ENCODE results near the gene SH3RF1.

SH3RF1 gene

DNA sequence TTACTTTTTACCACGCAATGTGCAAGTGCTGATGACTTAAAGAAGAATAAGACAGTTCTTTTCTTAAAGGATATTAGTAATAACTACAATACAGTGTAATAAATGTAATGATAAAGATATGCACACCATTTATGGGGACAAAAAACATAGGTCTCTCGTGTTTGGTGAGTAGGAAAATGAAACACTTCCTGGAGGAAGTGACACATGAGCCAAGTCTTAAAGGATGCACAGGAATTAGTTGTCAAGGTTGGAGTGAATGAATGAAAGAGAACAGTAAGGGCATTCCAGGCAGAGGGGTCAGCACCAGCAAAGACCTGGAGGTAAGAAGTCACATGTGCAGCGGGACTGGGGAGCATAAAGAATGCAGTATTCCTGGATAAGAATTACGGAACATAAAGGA lies 112.7 kb downstream of the SH3RF1 start:
- TF ChIP-seq, protein P1, sequence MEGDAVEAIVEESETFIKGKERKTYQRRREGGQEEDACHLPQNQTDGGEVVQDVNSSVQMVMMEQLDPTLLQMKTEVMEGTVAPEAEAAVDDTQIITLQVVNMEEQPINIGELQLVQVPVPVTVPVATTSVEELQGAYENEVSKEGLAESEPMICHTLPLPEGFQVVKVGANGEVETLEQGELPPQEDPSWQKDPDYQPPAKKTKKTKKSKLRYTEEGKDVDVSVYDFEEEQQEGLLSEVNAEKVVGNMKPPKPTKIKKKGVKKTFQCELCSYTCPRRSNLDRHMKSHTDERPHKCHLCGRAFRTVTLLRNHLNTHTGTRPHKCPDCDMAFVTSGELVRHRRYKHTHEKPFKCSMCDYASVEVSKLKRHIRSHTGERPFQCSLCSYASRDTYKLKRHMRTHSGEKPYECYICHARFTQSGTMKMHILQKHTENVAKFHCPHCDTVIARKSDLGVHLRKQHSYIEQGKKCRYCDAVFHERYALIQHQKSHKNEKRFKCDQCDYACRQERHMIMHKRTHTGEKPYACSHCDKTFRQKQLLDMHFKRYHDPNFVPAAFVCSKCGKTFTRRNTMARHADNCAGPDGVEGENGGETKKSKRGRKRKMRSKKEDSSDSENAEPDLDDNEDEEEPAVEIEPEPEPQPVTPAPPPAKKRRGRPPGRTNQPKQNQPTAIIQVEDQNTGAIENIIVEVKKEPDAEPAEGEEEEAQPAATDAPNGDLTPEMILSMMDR (IDR thresholded peaks at IDR 0.05; ENCODE audit: control insufficient read depth, extremely low read depth, insufficient read depth): no peak
- no peak overlapping the region for H3K4me3 ChIP-seq (ENCODE audit: low read depth, low read length)
- DNase-seq (ENCODE audit: low read depth): no peak

DNA sequence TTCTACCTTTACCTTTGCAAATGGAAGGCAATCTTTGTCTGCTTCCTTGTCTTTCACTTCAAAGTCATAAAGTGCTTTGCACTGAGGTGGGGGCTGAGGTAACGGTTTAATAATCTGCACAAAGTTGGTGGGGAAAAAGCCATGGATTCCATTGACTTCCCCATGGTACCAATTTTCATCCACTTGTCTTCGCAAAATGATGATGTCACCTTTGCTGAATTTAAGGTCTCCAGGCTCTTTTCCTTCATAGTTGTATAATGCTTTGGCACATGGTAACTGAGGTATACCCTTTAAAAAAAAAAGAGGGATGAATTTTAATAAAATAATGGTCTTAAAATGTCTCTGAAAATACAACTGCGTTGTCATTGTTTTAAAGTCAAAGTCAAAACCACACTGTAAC lies 114.4 kb downstream of the SH3RF1 start:
- TF ChIP-seq, protein P1 (IDR thresholded peaks at IDR 0.05; ENCODE audit: control insufficient read depth, extremely low read depth, insufficient read depth): no peak
- H3K4me3 ChIP-seq (ENCODE audit: low read depth, low read length): no peak overlapping the region
- DNase-seq (ENCODE audit: low read depth): no peak

DNA sequence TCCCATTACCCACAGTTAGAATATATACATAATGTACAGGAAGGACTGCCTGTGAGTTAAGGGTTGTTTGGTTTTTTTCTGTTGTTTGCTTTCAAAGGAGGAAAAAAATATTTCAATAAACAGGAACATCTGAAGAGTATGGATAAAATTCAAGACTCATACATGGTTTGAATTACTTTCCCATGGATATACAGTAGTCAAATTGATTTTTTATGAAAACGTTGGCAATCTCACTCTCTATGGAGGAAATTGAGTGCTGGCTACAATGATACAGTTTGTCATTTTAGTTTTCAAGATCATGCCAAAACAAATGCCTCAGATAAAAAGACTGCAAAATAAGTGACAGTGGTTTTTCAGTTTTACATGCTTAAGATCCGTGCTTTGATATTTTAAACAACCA lies 116.6 kb downstream of the SH3RF1 start:
- H3K4me3 ChIP-seq (ENCODE audit: low read depth, low read length): no peak overlapping the region
- TF ChIP-seq, protein P1 (IDR thresholded peaks at IDR 0.05; ENCODE audit: control insufficient read depth, extremely low read depth, insufficient read depth): no peak
- no peak for DNase-seq (ENCODE audit: low read depth)

DNA sequence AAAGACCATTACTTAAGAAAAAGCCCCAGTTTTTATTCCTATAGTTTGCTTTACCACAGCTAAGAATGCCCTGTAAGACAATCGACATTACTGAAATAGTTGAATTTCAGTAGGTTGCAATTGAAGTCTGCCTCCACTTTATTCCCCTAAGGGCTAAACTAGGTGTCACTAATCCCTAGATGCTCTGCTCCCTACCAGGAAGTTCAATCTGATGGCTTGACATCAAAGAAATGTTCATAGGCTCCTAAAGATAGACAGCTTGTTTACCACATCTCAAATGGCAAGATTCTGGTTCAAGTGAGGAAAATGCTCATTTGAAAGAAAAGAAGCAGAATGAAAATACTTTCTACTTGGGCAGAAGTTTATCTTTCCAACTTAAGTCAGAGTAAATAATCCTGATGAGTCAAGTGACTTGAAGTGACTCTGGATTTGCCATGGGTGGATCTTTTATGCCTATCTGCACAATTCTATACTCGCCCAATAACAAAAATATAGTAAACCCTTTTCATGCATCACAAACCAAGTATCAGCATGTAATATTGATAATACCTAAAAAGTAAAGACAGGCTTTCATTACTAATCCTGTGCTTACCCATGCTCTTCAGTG lies 117.2 kb downstream of the SH3RF1 start:
- DNase-seq (ENCODE audit: low read depth): no peak
- no peak overlapping the region for H3K4me3 ChIP-seq (ENCODE audit: low read depth, low read length)
- TF ChIP-seq, protein P1 (IDR thresholded peaks at IDR 0.05; ENCODE audit: control insufficient read depth, extremely low read depth, insufficient read depth): no peak

DNA sequence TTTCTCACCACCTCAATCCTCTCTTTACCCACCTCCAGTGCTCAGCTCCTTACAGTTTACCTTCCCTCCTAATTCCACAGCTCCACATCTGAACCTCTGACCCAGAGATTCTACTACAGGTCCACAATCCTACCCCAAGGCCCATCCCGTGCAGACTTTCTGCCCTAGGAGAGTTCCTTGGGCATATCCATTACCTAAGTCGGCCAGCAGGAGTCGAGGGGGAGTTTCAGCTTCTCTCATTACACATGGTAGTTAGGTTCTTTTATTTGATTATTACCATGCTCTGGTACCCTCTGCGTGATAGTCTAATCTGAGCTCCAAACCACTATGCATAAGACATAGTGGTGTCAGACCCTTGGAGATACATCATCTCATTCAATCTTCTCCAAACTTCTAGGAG lies 117.9 kb downstream of the SH3RF1 start:
- TF ChIP-seq, protein P1 (IDR thresholded peaks at IDR 0.05; ENCODE audit: control insufficient read depth, extremely low read depth, insufficient read depth): no peak
- no peak overlapping the region for H3K4me3 ChIP-seq (ENCODE audit: low read depth, low read length)
- no peak for DNase-seq (ENCODE audit: low read depth)

DNA sequence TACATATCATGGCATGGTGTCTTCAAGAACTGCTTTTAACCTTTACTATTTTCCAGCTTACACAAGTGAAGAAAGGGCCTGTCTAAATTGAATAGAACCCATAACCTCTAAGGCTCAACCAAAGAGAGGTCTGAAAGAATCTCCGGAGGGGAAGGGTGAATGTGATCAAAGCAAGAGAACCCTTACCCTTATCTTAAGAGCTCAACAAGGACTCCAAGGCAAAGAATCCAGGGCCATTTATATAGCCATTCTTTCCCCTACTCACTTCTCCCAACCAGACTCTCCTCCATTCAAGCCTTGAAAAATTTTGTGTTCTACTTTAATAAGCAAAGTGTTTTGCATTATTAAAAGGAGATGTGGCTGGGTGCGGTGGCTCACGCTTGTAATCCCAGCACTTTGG lies 118.7 kb downstream of the SH3RF1 start:
- no peak for DNase-seq (ENCODE audit: low read depth)
- no peak overlapping the region for H3K4me3 ChIP-seq (ENCODE audit: low read depth, low read length)
- TF ChIP-seq, protein P1 (IDR thresholded peaks at IDR 0.05; ENCODE audit: control insufficient read depth, extremely low read depth, insufficient read depth): no peak

DNA sequence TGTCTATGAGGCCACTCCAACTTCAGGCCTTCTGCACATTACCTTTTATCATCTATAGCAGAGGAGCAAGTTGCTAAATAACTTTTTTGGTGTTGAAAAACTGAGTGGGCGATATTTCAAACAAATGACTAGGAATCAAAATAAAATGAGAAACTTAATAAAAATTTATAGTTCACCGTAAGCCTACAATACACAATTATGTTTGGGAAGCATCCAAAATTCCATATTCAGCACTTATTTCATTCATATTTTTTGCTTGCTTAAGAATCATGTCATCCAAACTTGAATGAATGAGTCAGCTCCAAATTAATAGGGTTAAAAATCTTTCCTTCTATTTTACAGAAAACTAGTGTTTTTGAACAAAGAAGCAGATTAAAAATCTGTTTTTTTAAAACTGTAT lies 119.1 kb downstream of the SH3RF1 start:
- TF ChIP-seq, protein P1 (IDR thresholded peaks at IDR 0.05; ENCODE audit: control insufficient read depth, extremely low read depth, insufficient read depth): no peak
- DNase-seq (ENCODE audit: low read depth): no peak
- H3K4me3 ChIP-seq (ENCODE audit: low read depth, low read length): no peak overlapping the region

Data from LNCaP clone FGC (cell line).